T47D (cell line): Measurements from ENCODE around the gene ADCY7.
A peak's percentile ranks its signal among the peaks of the same experiment; 100 is the strongest.
"Not testable (repeated sequence)": the region's sequence is repeated elsewhere in the genome, so short reads cannot be mapped to it uniquely, and the experiment has no call there.

ENCODE experiments used
- DNase-seq, 2 experiments: peaks; one replicate each; pipeline versions ENCODE4 v3.0.0 to v3.0.0-alpha.2; 2011 to 2012; ENCODE audit warnings: low read depth in 1 of 2, low spot score in 1 of 2
- JUND ChIP-seq: IDR thresholded peaks from 2 replicates; pipeline ENCODE4 v1.6.1; 2012; ENCODE audit warnings: low read depth
- in situ Hi-C: cut with HindIII; loops from 2 replicates; pipeline ENCODE4 v1.10.0; 2016; ENCODE audit warnings: low sequenced_read_pairs, low pct_unique_long_range_greater_than_20kb

ADCY7 gene

DNA sequence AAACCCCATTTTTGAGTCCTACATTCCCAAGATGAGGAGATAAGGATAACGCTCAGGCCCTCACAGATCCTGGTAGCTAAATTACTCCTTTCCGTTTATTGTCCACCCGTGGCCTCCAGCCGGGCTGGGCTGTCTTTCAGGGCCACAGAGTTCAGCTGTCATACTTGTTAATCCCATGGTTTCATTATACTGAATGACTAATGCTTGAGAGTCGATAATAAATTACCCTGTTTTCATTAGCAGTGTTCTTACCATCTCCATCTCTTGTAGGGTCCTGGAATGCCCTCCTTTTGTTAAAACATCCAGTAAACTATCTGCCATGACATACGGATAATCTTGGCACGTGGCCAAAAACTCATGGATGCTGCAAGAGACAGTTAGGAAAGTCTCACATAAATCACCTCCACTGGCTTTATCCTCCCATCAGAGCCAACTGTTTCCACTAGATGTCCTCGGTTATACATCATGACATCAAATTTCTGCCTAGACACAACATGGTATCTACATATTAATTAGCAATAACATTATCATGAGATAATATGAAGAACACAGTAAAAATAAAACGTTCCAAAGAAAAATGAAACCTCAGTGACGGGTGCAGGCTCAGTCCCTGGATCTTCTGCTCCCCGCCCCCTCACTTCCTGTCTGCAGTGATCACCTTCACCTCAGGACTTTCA, 57.1 kb downstream of the ADCY7 start:
- peak in 1 of 2 experiments; percentile 30 for DNase-seq
- in situ Hi-C loops = no loop called here
- no peak for TF ChIP-seq JUND

DNA sequence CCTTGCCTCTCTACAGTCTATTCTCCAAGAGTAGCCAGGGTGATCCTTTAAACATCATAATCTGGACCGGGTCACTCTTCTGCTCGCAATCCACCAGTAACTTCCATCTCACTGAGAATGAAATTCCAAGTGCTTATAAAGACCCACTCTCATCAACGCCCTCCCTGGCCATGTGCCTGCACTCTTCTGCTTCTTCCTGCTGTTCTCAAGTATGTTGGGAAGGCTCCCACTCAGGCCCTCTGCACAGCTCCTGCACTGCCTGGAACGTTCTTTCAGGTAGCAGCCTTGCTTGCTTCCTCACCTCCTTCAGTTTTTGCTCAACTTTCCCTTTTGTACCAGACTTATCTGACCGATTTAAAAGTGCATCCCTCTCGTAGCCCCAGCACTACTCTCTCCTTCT, 58.0 kb downstream of the ADCY7 start:
- DNase-seq = no peak
- no peak for TF ChIP-seq JUND
- in situ Hi-C loops = no loop called here

DNA sequence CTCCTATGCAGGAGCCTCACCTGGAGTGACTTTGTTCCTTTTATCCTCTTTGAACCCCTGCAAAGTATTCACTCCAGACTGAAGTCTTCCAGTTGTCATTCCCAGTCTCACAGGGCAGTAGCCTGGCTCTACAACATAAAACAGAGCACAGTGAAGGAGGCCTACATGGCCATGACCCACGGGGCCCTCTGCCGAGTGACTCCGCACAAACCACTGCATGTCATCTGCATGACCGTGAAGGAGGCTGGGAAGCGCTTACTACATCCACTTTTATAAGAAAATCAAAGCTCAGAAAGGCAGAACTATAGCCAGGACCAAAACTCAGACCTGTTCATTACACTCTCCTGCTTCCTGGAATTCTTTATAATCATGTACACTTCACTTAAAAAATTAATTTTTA, 59.9 kb downstream of the ADCY7 start:
- no peak for TF ChIP-seq JUND
- no peak for DNase-seq
- in situ Hi-C loops = no loop called here

DNA sequence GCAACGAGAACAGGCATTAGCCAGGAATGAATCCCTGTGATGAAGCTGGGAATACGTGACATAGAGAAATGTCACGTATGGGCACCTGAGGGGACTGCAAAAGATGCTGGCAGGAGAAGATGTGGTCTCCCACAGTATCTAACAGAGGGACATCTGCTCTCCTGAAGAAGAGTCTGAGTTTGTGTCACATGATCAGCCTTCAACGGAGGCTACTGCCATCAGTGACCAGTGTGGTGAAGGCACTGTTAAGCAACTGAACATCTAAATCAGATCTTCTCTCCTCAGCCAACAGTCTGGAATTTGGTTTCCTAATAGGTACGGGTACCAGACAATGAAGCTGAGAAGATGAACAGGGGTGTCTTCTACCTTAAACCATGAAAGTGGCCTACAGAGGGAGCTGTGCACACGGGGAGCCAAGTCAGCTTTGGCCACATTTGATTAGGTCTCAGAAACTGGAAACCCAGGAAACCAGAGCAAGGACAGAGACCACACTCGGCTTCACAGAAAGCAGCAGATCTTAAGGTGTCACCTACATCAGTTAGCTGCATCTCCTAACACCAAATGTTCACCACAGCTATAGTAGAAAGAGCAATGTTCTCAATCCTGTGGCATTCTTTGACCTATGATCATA, 60.6 kb downstream of the ADCY7 start:
- in situ Hi-C loops = no loop called here
- DNase-seq = peak in 1 of 2 experiments; percentile 44
- TF ChIP-seq JUND = no peak

DNA sequence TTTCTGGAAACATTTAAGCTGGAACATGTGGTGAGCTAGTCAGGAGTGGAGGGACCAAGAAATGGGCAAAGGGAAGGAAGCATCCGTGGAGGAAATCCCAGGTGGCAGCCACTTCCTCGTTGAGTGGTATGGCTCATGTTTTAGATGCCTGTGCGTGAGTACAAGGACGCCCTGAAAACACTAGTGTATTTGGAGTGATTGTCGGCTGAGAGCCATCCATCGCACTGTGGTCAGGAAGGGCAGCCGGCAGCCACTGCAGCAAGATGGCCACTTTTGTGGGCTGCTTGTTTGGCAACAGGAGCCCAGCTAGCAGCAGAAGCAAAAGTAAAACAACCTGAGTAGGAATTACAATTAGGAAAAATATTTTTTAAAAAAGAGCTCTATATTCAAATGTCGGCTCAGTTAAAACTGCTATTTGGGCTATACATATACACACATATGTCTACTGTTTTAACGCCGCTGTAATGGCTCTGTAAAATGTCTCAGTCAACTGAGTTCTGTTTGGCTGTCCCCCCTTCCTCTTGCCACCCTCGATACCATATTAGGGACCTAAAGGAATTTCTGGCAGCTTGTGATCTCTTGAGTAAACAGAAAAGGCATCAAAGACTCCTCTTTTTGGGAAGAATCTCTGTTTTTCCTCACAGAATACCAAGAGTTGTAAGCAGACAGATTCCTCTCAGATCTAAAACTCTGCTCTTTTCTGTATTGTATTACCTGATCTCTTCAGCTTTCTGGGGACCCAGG, 63.3 kb downstream of the ADCY7 start:
- in situ Hi-C loops = no loop called here
- TF ChIP-seq JUND = no peak
- no peak for DNase-seq

DNA sequence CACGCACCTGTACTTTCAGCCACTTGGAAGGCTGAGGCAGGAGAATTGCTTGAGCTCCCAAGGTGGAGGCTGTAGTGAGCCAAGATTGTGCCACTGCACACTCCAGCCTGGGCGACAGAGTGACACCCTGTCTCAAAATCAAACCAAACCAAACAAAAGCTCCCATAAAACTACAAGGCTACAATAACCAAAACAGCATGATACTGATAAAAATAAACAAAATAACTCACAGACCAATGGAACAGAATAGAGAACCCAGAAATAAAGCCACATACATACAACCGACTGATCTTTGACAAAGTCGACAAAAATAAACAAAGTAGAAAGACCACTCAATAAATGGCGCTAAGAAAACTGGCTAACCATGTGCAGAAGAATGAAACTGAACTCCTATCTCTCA, 65.2 kb downstream of the ADCY7 start:
- in situ Hi-C loops = no loop called here
- DNase-seq = no peak
- no peak for TF ChIP-seq JUND

DNA sequence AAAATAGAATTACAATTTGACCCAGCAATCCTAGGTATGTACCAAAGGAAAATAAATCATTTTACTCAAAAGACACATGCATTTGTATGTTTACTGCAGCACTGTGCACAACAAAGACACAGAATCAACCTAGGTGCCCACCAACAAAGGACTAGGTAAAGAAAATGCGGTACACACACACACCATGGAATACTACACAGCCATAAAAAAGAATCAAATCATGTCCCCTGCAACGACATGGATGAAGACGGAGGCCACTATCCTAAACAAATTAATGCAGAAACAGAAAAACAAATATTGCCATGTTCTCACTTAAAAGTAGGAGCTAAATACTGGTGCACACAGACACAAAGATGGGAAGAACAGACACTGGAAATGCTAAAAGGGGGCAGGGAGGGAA, 66.2 kb downstream of the ADCY7 start:
- TF ChIP-seq JUND = no peak
- DNase-seq = no peak
- in situ Hi-C loops = no loop called here

DNA sequence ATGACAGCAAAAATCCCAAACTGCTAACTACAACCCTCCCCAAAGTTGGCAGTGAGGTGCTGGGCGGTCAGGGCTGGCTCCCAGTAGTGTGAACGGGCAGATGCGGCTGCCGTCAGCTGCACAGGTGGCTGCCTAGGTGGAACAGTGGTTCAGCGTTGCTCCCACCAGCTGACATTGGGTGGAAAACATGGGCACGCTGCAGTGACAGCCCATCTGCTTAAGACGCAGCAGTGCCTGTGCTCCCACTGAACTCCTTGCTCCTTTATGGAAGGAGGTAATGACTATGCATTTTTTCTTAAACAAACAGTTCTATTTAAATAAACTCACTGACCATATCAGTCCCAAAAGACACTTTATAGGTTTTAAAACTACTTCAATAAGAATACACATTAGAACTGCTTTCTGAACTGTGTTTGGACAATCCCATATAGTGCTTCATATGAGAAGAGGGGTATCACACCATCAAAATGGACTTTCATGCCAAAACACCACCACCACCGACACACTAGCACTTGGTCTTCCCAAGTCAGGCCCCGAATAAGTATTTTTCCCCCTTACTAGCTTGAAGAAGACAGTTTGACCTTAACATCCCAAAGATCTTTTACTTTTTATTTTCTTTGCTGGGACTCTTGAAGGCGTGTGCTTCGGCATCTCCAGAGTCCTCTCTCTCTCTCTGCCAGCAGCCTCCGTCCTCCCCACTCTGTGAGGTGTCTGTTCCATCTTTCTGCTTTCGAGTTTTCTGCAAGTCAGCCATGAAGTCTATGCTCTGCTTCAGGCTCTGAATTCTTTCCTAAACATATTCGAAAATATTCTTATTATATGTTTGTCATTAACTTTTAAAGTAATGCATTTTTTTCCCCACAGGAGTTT, 68.0 kb downstream of the ADCY7 start:
- no peak for DNase-seq
- in situ Hi-C loops = no loop called here
- TF ChIP-seq JUND = no peak

DNA sequence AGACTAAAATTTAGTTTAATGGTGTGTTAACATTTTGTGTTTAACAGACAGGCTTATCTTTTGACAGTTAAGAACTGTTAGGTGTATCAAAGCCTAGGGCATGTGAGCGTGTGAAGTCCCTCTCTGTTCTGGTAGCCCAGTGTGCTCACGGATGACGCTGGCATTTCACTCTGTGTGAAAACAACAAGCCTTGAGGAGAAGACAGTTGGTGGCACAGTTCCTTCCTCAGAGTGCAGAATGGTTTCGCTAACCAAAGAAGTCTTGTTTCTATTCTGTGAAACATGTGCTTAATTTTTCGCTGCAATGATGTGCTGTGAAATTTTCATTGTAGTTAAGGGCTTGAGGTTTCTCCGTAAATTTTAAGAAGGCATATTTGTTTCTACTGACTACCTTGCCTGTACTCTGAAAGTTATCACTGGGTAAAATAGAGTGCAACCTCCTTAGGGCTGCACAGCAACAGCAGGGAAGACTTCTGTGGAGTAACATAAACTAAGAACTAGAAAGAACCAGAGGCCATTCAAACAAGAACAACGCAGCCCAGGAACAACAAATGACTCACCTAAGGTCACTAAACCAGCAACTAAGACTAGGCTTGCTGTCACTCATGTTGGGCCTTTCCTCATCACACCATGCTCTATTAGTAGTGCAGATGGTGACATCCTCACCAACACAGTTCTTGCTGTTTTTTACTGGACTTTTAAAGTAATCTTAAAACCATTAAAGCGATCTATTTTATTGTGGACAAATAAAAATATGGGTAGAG, 69.0 kb downstream of the ADCY7 start:
- DNase-seq = no peak
- no peak for TF ChIP-seq JUND
- in situ Hi-C loops = no loop called here

DNA sequence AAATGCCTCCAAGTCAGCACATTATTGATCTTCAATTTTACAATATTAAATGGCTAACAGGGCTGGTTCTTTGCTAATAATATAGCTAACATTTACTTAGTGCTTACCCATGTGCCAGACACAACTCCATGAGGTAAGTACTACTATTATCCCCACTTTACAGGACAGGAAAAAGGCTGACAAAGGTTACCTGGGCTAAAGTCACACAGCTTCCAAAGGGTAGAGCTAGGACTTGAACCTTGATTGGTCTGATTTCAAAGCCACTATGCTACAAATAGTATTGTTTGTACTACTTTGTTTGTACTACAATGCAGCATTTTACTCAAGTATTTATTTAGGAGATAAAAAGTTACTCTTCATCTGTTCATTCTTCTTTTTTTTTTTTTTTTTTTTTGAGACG, 70.5 kb downstream of the ADCY7 start:
- in situ Hi-C loops = no loop called here
- DNase-seq = no peak
- TF ChIP-seq JUND = no peak

DNA sequence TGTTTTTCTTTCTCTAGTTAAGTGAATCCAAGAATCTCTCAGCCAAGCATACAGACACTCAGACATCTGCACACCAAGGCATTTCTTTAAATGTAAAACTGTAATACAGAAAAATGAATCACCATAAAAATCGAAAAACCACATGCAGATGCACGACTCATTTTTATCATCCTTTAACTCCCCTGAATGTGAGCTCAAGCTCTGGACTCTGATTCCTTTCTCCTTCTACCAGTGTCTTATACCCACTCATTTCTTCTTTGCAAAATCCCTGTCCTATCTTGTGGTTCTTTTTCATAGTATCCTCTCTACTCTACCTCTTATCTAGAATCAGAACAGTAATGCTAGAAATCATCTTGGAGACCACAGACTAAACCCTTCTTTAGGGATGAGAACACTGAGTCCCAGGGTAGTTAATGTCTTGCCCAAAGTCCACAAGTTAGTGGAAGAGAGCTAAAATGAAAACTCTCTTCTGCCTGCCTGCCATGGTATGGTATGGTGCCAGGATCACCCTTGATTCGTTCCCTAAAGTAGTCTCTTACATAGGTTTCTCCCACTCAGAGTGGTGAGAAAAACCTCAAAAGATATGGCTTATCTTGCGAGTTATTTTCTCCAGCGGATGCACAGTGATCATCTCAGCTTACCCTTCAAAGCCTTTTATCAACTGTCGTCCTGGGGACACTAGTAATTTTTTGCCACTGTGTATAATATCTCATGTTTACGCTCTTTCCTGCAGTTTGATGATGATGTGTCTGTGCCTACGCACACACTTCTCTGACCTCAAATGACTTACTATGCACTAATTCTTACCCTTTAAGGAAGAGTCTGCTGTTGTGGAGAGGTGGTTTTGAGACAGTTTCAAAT, 72.2 kb downstream of the ADCY7 start:
- in situ Hi-C loops = no loop called here
- no peak for DNase-seq
- no peak for TF ChIP-seq JUND

DNA sequence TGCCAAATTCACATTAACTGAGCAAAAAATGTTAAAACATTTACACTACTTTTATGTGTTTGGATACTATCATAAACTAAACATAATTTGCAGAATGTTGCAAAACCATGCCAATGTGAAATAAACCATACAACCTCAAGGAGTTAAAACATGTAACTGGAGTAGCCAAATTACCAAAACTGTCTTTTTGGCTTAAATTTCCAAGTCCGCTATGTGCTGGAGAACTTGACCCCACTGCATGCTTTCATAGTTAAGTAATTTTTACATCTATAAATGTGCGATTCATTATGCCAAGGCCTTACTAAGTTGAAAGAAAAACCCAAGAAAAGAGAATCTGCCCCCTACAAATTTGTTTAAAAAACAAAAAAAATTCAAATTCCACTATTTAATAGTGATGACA, 74.2 kb downstream of the ADCY7 start:
- DNase-seq = no peak
- in situ Hi-C loops = no loop called here
- TF ChIP-seq JUND = no peak

DNA sequence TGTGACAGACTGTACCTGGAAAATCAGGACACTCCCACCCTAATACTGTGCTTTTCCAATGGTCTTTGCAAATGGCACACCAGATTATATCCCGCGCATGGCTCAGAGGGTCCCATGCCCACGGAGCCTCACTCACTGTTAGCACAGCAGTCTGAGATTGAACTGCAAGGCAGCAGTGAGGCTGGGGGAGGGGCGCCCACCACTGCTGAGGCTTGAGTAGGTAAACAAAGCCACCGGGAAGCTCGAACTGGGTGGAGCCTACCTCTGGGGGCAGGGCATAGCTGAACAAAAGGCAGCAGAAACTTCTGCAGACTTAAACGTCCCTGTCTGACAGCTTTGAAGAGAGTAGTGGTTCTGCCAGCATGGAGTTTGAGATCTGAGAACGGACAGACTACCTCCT, 77.2 kb downstream of the ADCY7 start:
- DNase-seq, in situ Hi-C loops: not testable (repeated sequence)

DNA sequence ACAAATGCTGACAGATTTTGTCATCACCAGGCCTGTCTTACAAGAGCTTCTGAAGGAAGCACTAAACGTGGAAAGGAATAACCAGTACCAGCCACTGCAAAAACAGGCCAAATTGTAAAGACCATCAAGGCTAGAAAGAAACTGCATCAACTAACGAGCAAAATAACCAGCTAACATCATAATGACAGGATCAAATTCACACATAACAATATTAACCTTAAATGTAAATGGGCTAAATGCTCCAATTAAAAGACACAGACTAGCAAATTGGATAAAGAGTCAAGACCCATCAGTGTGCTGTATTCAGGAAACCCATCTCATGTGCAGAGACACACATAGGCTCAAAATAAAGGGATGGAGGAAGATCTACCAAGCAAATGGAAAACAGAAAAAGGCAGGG, 78.9 kb downstream of the ADCY7 start:
- in situ Hi-C loops, DNase-seq: not testable (repeated sequence)
